GM23248 (cell line): Measurements from ENCODE around the gene LEF1. TPM values are rescaled to one million over a fixed set of nuclear protein-coding genes. Genes with fewer than 3 reads are reported as not detected.

ENCODE experiments used
- DNase-seq: peaks from one replicate; pipeline ENCODE4 v3.0.0-alpha.2; 2015
- H2AFZ ChIP-seq: fragments of 200-600 bp; sonication (generic); 2 replicates; pipeline ENCODE4 v1.6.1; 2016; ENCODE audit warnings: antibody characterized with exemption
- H3F3A ChIP-seq: fragments of 200-600 bp; sonication (generic); 2 replicates; pipeline ENCODE4 v1.6.1; 2016; ENCODE audit warnings: mild to moderate bottlenecking, antibody characterized with exemption, mixed run types; ENCODE audit not compliant: insufficient read depth
- H3K27ac ChIP-seq: fragments of 200-600 bp; sonication (generic); 2 replicates; pipeline ENCODE4 v1.5.1; 2016; ENCODE audit warnings: mild to moderate bottlenecking
- H3K27me3 ChIP-seq: fragments of 200-600 bp; sonication (generic); replicated peaks from 2 replicates; pipeline ENCODE4 v1.6.1; 2016; ENCODE audit warnings: mild to moderate bottlenecking; ENCODE audit not compliant: insufficient read depth
- H3K36me3 ChIP-seq: fragments of 200-600 bp; sonication (generic); 2 replicates; pipeline ENCODE4 v1.6.1; 2016; ENCODE audit warnings: low read depth, mild to moderate bottlenecking
- H3K4me1 ChIP-seq: fragments of 200-600 bp; sonication (generic); 2 replicates; pipeline ENCODE4 v1.6.1; 2016; ENCODE audit warnings: mild to moderate bottlenecking; ENCODE audit not compliant: insufficient read depth
- H3K4me2 ChIP-seq: fragments of 200-600 bp; sonication (generic); one replicate; pipeline ENCODE4 v1.6.1; 2016; ENCODE audit warnings: mild to moderate bottlenecking; ENCODE audit not compliant: unreplicated experiment
- H3K4me3 ChIP-seq: fragments of 200-600 bp; sonication (generic); 2 replicates; pipeline ENCODE4 v1.5.1; 2016; ENCODE audit warnings: mild to moderate bottlenecking
- H3K79me2 ChIP-seq: fragments of 200-600 bp; sonication (generic); 2 replicates; pipeline ENCODE4 v1.6.1; 2016; ENCODE audit warnings: mild to moderate bottlenecking; ENCODE audit not compliant: insufficient read depth
- H3K9ac ChIP-seq: fragments of 200-600 bp; sonication (generic); 2 replicates; pipeline ENCODE4 v1.6.1; 2016; ENCODE audit warnings: mild to moderate bottlenecking
- H3K9me2 ChIP-seq: fragments of 200-600 bp; sonication (generic); 2 replicates; pipeline ENCODE4 v1.6.1; 2016; ENCODE audit warnings: mixed run types, mild to moderate bottlenecking, moderate library complexity; ENCODE audit not compliant: insufficient read depth
- H3K9me3 ChIP-seq: fragments of 200-600 bp; sonication (generic); one replicate; pipeline ENCODE4 v1.6.1; 2017; ENCODE audit warnings: low read depth
- H4K20me1 ChIP-seq: fragments of 200-600 bp; sonication (generic); 2 replicates; pipeline ENCODE4 v1.6.0; 2016; ENCODE audit not compliant: insufficient read depth
- EZH2 ChIP-seq: fragments of 200-600 bp; sonication (generic); IDR thresholded peaks from 2 replicates; pipeline ENCODE4 v1.6.1; 2018; ENCODE audit warnings: antibody characterized with exemption, mild to moderate bottlenecking; ENCODE audit not compliant: insufficient read depth, poor library complexity, severe bottlenecking
- EZH2phosphoT487 ChIP-seq: fragments of 200-600 bp; sonication (generic); IDR thresholded peaks from 2 replicates; pipeline ENCODE4 v1.6.1; 2018; ENCODE audit warnings: antibody characterized with exemption, moderate library complexity, mild to moderate bottlenecking, low read depth; ENCODE audit not compliant: insufficient read depth
- WGBS, 2 experiments: methylation state at CpG; one replicate each; pipeline ENCODE4 v1.1.6; 2015 to 2017; ENCODE audit warnings: low lambda C conversion rate in 2 of 2, low coverage in 1 of 2; ENCODE audit errors: missing lambda C conversion rate in 2 of 2; 5-methylcytosine and 5-hydroxymethylcytosine counted together
- in situ Hi-C: fragments of 300-500 bp; cut with MboI; formaldehyde crosslinking; loops from 2 replicates; pipeline ENCODE4 v1.15.0; 2020
- polyA plus RNA-seq: library from polyadenylated mRNA; unstranded; fragments of >200 nt; fragmentation: Nextera tagmentation; extraction: Ambion mirVana; gene quantifications from 2 replicates; pipeline ENCODE4 v1.2.1, GENCODE V29; 2016
- total RNA-seq: library from RNA; depleted of rRNA; stranded (reverse); fragments of >200 nt; shearing (Covaris generic); gene quantifications from 2 replicates; pipeline ENCODE4 v1.2.3, GENCODE V29; 2014

Gene LEF1
- total and polyA plus RNA-seq, 2 experiments from 2014 or later = 0.23 TPM; not detected in 1

- no peaks in the 10 kb centered on the region for H3K9me2 ChIP-seq
- H3K4me3 ChIP-seq = no peak overlapping the region
- H3K27me3 ChIP-seq = no peaks in the 10 kb centered on the region
- H3F3A ChIP-seq = no peaks in the 10 kb centered on the region
- H3K9me3 ChIP-seq = no peaks in the 10 kb centered on the region
- H3K27ac ChIP-seq = no peak overlapping the region
- TF ChIP-seq EZH2phosphoT487 (no peak), EZH2 (no peak)
- no peak for DNase-seq
- no peaks in the 10 kb centered on the region for H4K20me1 ChIP-seq
- no peaks in the 10 kb centered on the region for H3K36me3 ChIP-seq
- no peak overlapping the region for H3K9ac ChIP-seq
- H3K79me2 ChIP-seq = no peaks in the 10 kb centered on the region
- H3K4me2 ChIP-seq = no peak overlapping the region
- in situ Hi-C loops = no loop called here
- 67 to 69% methylated on average over 6 of the region's 6 CpGs for WGBS, 2 experiments
- H3K4me1 ChIP-seq = peaks cover 18% of the 10 kb centered on the region
- H2AFZ ChIP-seq = no peak overlapping the region
Measured at GRCh38 chr4:108056418-108056817, 112.3 kb downstream of the LEF1 start.

DNA sequence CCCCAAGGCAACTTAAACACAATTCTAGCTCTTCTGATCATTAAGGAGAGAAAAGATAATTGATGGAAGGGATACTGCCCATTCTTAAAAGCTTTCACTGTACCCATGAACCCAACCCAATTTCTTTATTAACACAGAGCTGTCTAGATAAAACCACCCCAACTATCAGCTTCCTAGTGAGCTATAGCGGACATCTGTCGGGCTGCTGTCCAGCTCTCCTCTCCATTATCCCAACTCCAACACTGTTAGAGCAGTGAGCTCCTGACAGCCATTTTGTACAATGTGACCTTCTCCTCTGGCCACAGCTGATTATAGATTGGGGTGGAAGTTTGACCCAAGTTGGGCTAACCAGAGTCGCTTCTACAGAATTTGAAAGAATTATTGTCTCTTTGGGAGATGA, 112.9 kb downstream of the LEF1 start:
- 74 to 76% methylated on average over 3 of the region's 3 CpGs for WGBS, 2 experiments
- no peaks in the 10 kb centered on the region for H3K27me3 ChIP-seq

DNA sequence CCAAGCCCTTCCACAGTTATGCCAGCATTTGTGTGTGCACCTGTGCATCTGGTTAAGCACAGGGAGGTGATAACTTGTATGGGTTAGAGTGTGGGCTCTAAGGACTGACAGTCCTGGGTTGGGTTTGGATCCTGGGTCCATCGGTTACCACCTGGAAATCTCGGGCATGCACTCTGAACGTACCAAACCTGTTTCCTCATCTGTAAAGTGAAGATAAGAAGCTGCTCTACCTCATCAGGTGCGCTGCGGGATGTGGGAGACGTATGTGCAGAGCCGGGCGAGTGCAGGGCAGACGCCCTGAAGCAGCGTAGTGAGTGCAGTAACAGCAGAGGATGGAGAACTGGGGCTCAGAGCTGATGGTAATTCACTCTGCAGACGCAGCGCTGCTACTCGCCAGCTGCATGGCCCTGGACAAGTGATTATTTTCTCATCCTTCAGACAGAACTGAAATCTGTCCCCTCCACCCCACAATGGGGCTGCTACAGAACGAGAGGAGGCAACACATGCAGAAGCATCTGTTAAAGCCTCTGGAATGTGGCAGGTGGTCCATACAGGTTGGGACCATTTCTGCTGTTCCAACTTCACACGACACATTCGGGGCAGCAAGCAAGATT, 114.6 kb downstream of the LEF1 start:
- Histone ChIP-seq H3K4me1 (peaks cover 9% of the 10 kb centered on the region), H3K79me2 (no peaks in the 10 kb centered on the region), H3F3A (no peaks in the 10 kb centered on the region), H3K4me3 (no peak overlapping the region), H3K9ac (no peak overlapping the region), H3K36me3 (no peaks in the 10 kb centered on the region), H2AFZ (no peak overlapping the region), H3K4me2 (no peak overlapping the region), H3K27ac (no peak overlapping the region), H3K9me2 (no peaks in the 10 kb centered on the region), H4K20me1 (no peaks in the 10 kb centered on the region), H3K9me3 (no peaks in the 10 kb centered on the region), H3K27me3 (no peaks in the 10 kb centered on the region)
- 76 to 80% methylated on average over 16 of the region's 16 CpGs for WGBS, 2 experiments
- DNase-seq = no peak
- TF ChIP-seq EZH2 = no peak
- no peak for TF ChIP-seq EZH2phosphoT487
- in situ Hi-C loops = no loop called here

More for the DNA sequence above, 112.9 kb downstream of the LEF1 start:
- H3F3A ChIP-seq = no peaks in the 10 kb centered on the region
- H3K79me2 ChIP-seq = no peaks in the 10 kb centered on the region
- H3K9me2 ChIP-seq = no peaks in the 10 kb centered on the region
- no peaks in the 10 kb centered on the region for H3K36me3 ChIP-seq
- H3K4me1 ChIP-seq = peaks cover 18% of the 10 kb centered on the region
- no peak overlapping the region for H3K9ac ChIP-seq
- H3K4me3 ChIP-seq = no peak overlapping the region
- no peak overlapping the region for H3K27ac ChIP-seq
- no peak for TF ChIP-seq EZH2
- no peak for TF ChIP-seq EZH2phosphoT487
- no peak overlapping the region for H3K4me2 ChIP-seq
- DNase-seq = no peak
- H2AFZ ChIP-seq = no peak overlapping the region
- no peaks in the 10 kb centered on the region for H3K9me3 ChIP-seq
- no peaks in the 10 kb centered on the region for H4K20me1 ChIP-seq
- in situ Hi-C loops = no loop called here

DNA sequence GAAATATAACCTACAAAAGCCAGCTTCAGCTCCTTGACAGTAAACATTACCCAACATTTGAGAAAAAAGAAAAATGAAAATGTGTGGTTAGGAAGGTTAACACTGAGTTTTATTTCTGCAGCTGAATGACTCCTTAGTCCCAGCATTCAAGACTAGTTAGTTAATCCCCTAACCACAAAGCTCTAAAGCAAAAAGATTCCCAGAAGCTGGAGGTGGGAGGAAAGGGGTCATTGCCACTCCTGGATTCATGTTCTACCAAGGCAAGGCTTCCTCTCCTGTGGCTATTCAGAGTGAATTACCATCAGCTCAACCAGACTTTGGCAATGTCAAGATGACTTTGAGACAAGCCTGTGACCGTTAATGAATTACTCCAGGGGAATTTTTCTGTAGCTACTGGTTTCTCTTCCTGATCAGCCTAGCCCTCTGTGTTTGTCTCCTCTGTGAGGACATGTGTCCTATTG, 115.5 kb downstream of the LEF1 start:
- Histone ChIP-seq H2AFZ (no peak overlapping the region), H3K9ac (no peak overlapping the region), H3K9me2 (no peaks in the 10 kb centered on the region), H3K4me1 (peaks cover under 1% of the 10 kb centered on the region; the same call in 1 of the 2 replicates), H3K27me3 (no peaks in the 10 kb centered on the region), H3F3A (no peaks in the 10 kb centered on the region), H3K4me3 (no peak overlapping the region), H3K27ac (no peak overlapping the region), H3K9me3 (no peaks in the 10 kb centered on the region), H3K4me2 (no peak overlapping the region), H3K36me3 (no peaks in the 10 kb centered on the region), H4K20me1 (no peaks in the 10 kb centered on the region), H3K79me2 (no peaks in the 10 kb centered on the region)
- 74 to 79% methylated on average over 1 of the region's 1 CpG for WGBS, 2 experiments
- TF ChIP-seq EZH2 = no peak
- TF ChIP-seq EZH2phosphoT487 = no peak
- in situ Hi-C loops = no loop called here
- DNase-seq = no peak
